IMR-90 (cell line): Measurements from ENCODE around the gene RAC2. TPM values are rescaled to one million over a fixed set of nuclear protein-coding genes. Genes with fewer than 3 reads are reported as not detected.

Experiments used
- ATAC-seq: fragments of 200-7000 bp; cut with Tn5 transposase; 2 replicates; pipeline ENCODE4 v1.9.1; 2020; ENCODE audit warnings: low read depth, mild to moderate bottlenecking, moderate library complexity
- BruUV-seq: library from RNA; stranded (reverse); fragments of 400-500 nt; replicated peaks from 2 replicates; lab custom pipeline; 2021; lab: Mats Ljungman, UMichigan
- CTCF ChIA-PET: fragments of 300-600 bp; formaldehyde crosslinking; extraction: SDS; loops from one replicate; lab custom pipeline; 2021; ENCODE audit warnings: antibody characterized with exemption; lab: Yijun Ruan, JAX
- POLR2A ChIA-PET: fragments of 300-600 bp; sonication (Branson Sonifier 250); formaldehyde crosslinking; loops from one replicate; lab custom pipeline; 2022; ENCODE audit warnings: antibody characterized with exemption; ENCODE audit not compliant: unreplicated experiment; lab: Charles Lee
- DNase-seq: peaks from one replicate; pipeline ENCODE4 v3.0.0; 2013
- H2AFZ ChIP-seq: replicated peaks from 2 replicates; pipeline ENCODE3; 2013; ENCODE audit warnings: low read length, mild to moderate bottlenecking; ENCODE audit not compliant: poor library complexity
- H2AK5ac ChIP-seq: 2 replicates; pipeline ENCODE4 v1.6.1; 2013; ENCODE audit warnings: low read depth, low read length, inconsistent platforms
- H2AK9ac ChIP-seq: replicated peaks from 2 replicates; pipeline ENCODE3; 2013; ENCODE audit warnings: mild to moderate bottlenecking, low read depth, low read length, moderate library complexity; ENCODE audit not compliant: poor library complexity
- H2BK120ac ChIP-seq: 2 replicates; pipeline ENCODE4 v1.6.1; 2013; ENCODE audit warnings: low read depth, low read length, inconsistent platforms
- H2BK15ac ChIP-seq: 3 replicates; pipeline ENCODE4 v1.6.1; 2013; ENCODE audit warnings: low read depth, low read length, inconsistent platforms
- H2BK20ac ChIP-seq: 2 replicates; pipeline ENCODE4 v1.6.1; 2013; ENCODE audit warnings: low read depth, mild to moderate bottlenecking, inconsistent platforms, low read length, moderate library complexity
- H2BK5ac ChIP-seq: 2 replicates; pipeline ENCODE4 v1.6.1; 2013; ENCODE audit warnings: mild to moderate bottlenecking, low read depth, low read length, inconsistent platforms; ENCODE audit not compliant: poor library complexity, severe bottlenecking
- H3K14ac ChIP-seq: replicated peaks from 2 replicates; pipeline ENCODE4 v1.6.1; 2013; ENCODE audit warnings: low read depth, low read length, inconsistent platforms
- H3K18ac ChIP-seq: 2 replicates; pipeline ENCODE4 v1.6.1; 2013; ENCODE audit warnings: low read depth, low read length, control low read depth
- H3K23ac ChIP-seq: 2 replicates; pipeline ENCODE4 v1.6.1; 2013; ENCODE audit warnings: low read depth, low read length, inconsistent platforms
- H3K27ac ChIP-seq: 2 replicates; pipeline ENCODE4 v1.5.1; 2013; ENCODE audit warnings: mild to moderate bottlenecking, control low read depth, low read length; ENCODE audit not compliant: insufficient read depth
- H3K27me3 ChIP-seq: 2 replicates; pipeline ENCODE4 v1.6.1; 2013; ENCODE audit warnings: low read length; ENCODE audit not compliant: control insufficient read depth, insufficient read depth
- H3K36me3 ChIP-seq: 2 replicates; pipeline ENCODE4 v1.6.1; 2013; ENCODE audit warnings: low read length, mixed read lengths; ENCODE audit not compliant: control insufficient read depth, insufficient read depth
- H3K4ac ChIP-seq: 2 replicates; pipeline ENCODE4 v1.6.1; 2013; ENCODE audit warnings: low read depth, low read length, inconsistent platforms
- H3K4me1 ChIP-seq: 2 replicates; pipeline ENCODE4 v1.6.1; 2013; ENCODE audit warnings: low read length, mixed read lengths; ENCODE audit not compliant: control insufficient read depth, insufficient read depth
- H3K4me2 ChIP-seq: 2 replicates; pipeline ENCODE4 v1.6.1; 2013; ENCODE audit warnings: low read depth, mild to moderate bottlenecking, control low read depth, low read length, moderate library complexity
- H3K4me3 ChIP-seq: 2 replicates; pipeline ENCODE4 v1.5.1; 2013; ENCODE audit warnings: low read depth, mild to moderate bottlenecking, control low read depth, low read length, moderate library complexity; ENCODE audit not compliant: insufficient read depth
- H3K56ac ChIP-seq: 2 replicates; pipeline ENCODE4 v1.6.1; 2013; ENCODE audit warnings: low read length, inconsistent platforms; ENCODE audit not compliant: insufficient read depth; ENCODE audit errors: extremely low read depth
- H3K79me1 ChIP-seq, 2 experiments: 2 replicates each; pipeline ENCODE4 v1.6.1; 2013; ENCODE audit warnings: low read length in 2 of 2, inconsistent platforms in 1 of 2, low read depth in 1 of 2
- H3K9ac ChIP-seq: 2 replicates; pipeline ENCODE4 v1.6.1; 2013; ENCODE audit warnings: low read depth, low read length, control low read depth
- H3K9me1 ChIP-seq: 2 replicates; pipeline ENCODE4 v1.6.1; 2013; ENCODE audit warnings: low read length, inconsistent platforms; ENCODE audit not compliant: insufficient read depth
- H3K9me3 ChIP-seq: 2 replicates; pipeline ENCODE4 v1.6.1; 2013; ENCODE audit warnings: low read length; ENCODE audit not compliant: control insufficient read depth, insufficient read depth
- H4K20me1 ChIP-seq: 2 replicates; pipeline ENCODE4 v1.6.1; 2013; ENCODE audit warnings: low read length, inconsistent platforms; ENCODE audit not compliant: insufficient read depth
- H4K5ac ChIP-seq: 2 replicates; pipeline ENCODE4 v1.6.1; 2013; ENCODE audit warnings: mild to moderate bottlenecking, low read depth, low read length, control low read depth
- H4K8ac ChIP-seq, 2 experiments: 2 replicates each; pipeline ENCODE4 v1.6.1; 2013; ENCODE audit warnings: low read depth in 2 of 2, low read length in 2 of 2, control low read depth in 1 of 2, inconsistent platforms in 1 of 2
- H4K91ac ChIP-seq: 2 replicates; pipeline ENCODE4 v1.6.1; 2013; ENCODE audit warnings: low read depth, low read length, inconsistent platforms; ENCODE audit not compliant: insufficient read depth
- MAFK ChIP-seq: IDR thresholded peaks from 2 replicates; pipeline ENCODE4 v1.6.1; 2012; ENCODE audit warnings: low read depth, low read length, improper control_type of control experiment
- WGBS, 2 experiments: methylation state at CpG; one replicate each; pipeline versions ENCODE4 v1.1.5 to v1.1.7; 2013; ENCODE audit warnings: missing lambda C conversion rate in 2 of 2; ENCODE audit not compliant: insufficient read length in 1 of 2; ENCODE audit errors: extremely low coverage in 2 of 2; 5-methylcytosine and 5-hydroxymethylcytosine counted together
- dilution Hi-C: fragments of 300-500 bp; cut with HindIII; formaldehyde crosslinking; loops from one replicate; pipeline ENCODE4 v1.14.3; 2018; ENCODE audit warnings: low sequenced_read_pairs; ENCODE audit not compliant: unreplicated experiment
- in situ Hi-C: fragments of 300-500 bp; cut with MboI; formaldehyde crosslinking; loops from 3 replicates; pipeline ENCODE4 v1.14.3; 2019; ENCODE audit warnings: low sequenced_read_pairs, inconsistent platforms, mixed read lengths
- intact Hi-C: fragments of 100-400 bp; cut with micrococcal nuclease; formaldehyde crosslinking; loops from 2 replicates; pipeline ENCODE4 v1.10.0; 2022
- polyA plus RNA-seq, 3 experiments: library from polyadenylated mRNA; depleted of rRNA; stranded (reverse); fragments of >200 nt; gene quantifications; 2 replicates each; pipeline ENCODE4 v1.2.3, GENCODE V29; 2012; ENCODE audit warnings: low replicate concordance in 1 of 3
- total RNA-seq: library from RNA; depleted of rRNA; stranded (reverse); fragments of >200 nt; gene quantifications from 2 replicates; pipeline ENCODE4 v1.2.3, GENCODE V29; 2012

The RAC2 gene
- total and polyA plus RNA-seq, 2 of the 4 experiments (the other 2 are of a cell fraction), result 10.0 to 72.3 TPM

DNA sequence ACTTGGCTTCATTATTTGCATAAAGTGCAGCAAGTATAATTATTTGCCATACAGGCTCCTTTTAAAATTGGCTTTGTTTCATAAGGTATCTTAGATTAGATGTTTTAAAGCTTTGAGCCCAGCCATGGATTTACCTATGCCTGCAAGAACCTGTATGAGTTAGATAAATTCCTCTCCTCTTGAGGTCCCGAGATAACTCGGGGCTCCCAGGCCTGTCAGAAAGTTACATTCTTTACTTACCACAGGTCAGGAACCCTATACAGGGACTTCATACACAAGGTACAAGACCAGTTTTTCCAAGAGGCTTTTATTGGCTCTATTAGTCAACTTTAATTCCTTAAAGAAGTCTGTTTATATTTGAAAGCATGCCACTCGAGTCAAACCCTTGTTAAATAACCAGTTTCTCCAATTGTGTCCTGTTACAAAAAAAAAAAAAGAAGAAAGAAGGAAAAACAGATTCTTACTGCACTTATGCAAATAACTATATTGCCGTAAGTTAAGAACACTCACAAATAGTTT is 53.7 kb downstream of the RAC2 start:
- Histone ChIP-seq H2BK15ac (no peak overlapping the region), H4K91ac (no peak overlapping the region), H3K9ac (no peak overlapping the region), H3K9me1 (peaks cover 8% of the 10 kb centered on the region), H2AK9ac (no peak overlapping the region), H3K4me1 (peaks cover 18% of the 10 kb centered on the region), H2BK120ac (no peak overlapping the region), H2BK5ac (no peak overlapping the region), H3K27me3 (no peaks in the 10 kb centered on the region), H4K5ac (no peak overlapping the region), H3K36me3 (no peaks in the 10 kb centered on the region), H2AK5ac (no peak overlapping the region), H3K4me3 (no peak overlapping the region), H3K27ac (no peak overlapping the region), H3K14ac (no peak overlapping the region), H3K4me2 (no peak overlapping the region), H3K56ac (no peak overlapping the region), H3K79me1 (peaks cover 0 to 21% of the 10 kb centered on the region in 2 experiments; a peak in 3 of 4 replicates), H3K9me3 (no peaks in the 10 kb centered on the region), H4K8ac (no peak overlapping the region), H4K20me1 (no peaks in the 10 kb centered on the region), H3K4ac (no peak overlapping the region), H3K23ac (no peak overlapping the region), H2AFZ (no peak overlapping the region), H2BK20ac (no peak overlapping the region), H3K18ac (no peak overlapping the region)
- BruUV-seq, result no TSS peak
- DNase-seq (no peak), ATAC-seq (no peak)
- POLR2A ChIA-PET, result no interaction called here
- intact Hi-C loops (no loop called here), dilution Hi-C loops (no loop called here), in situ Hi-C loops (no loop called here)
- WGBS, 2 experiments, result no CpG with 5 or more reads among the region's 4 CpGs
- CTCF ChIA-PET, result no interaction called here
- TF ChIP-seq MAFK, result no peak
